ENCODE results near the gene MAMSTR.
A peak's percentile ranks its signal among the peaks of the same experiment; 100 is the strongest.
"Not testable (repeated sequence)": the region's sequence is repeated elsewhere in the genome, so short reads cannot be mapped to it uniquely, and the experiment has no call there.

MAMSTR gene, protein sequence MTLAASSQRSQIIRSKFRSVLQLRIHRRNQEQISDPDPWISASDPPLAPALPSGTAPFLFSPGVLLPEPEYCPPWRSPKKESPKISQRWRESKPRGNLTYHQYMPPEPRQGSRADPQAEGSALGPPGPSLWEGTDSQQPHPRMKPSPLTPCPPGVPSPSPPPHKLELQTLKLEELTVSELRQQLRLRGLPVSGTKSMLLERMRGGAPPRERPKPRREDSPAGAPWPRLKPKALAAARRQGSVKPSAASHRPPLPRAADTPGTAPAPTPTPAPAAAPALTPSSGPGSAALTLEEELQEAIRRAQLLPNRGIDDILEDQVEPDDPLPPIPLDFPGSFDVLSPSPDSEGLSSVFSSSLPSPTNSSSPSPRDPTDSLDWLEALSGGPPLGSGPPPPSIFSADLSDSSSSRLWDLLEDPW

DNA sequence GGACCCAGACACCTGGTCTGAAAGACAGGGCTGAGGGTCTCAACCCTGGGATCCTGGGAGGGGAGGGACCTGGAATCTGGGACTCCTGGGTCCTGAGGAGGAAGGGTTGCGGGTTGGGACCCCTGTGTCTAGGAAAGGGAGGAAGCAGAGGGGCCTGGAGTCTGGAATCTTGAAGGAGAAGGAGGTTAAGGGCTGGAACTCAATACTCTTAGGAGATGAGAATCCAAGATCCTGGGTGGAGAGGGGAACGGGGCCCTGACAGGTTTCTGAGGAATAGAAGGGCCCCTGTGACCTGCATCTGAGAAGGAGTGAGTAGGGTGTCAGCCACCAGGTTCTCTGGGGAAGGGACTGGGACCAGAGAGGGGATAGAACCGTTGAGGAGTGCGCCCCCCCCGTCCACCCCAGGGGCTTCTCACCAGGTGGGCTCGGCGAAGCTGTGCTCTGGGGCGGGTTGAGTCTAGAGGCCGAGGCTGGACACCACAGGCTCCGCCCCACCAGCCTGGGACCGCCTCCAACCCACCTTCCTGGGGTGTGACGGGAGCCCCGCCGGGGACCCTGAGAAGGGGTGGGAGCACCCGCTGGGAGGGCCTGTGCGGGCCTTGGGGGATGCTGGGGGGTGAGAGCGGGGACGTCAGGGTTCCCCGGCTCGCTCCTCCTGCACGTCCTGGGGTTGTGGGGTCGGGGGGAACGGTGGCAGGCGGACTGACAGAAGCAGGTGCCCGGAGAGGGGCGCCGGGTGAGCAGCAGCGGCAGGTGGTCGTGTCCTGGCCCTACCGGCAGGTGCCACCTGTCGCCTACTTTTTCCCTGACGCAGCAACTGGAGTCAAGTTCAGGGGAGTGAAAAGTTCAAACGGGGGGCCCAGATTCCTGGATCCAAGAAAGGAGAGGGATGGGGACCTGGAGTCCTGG lies at the start of gene MAMSTR:
TSS of gene MAMSTR (minus strand) at position 463 of the 909 bp plus-strand sequence. CDS start 694 bp downstream, outside the sequence.
- DNase-seq, result no peak

- DNase-seq, result no peak
Observed at GRCh38 chr19:48768994-48769713, 49.6 kb upstream of the MAMSTR start.

DNA sequence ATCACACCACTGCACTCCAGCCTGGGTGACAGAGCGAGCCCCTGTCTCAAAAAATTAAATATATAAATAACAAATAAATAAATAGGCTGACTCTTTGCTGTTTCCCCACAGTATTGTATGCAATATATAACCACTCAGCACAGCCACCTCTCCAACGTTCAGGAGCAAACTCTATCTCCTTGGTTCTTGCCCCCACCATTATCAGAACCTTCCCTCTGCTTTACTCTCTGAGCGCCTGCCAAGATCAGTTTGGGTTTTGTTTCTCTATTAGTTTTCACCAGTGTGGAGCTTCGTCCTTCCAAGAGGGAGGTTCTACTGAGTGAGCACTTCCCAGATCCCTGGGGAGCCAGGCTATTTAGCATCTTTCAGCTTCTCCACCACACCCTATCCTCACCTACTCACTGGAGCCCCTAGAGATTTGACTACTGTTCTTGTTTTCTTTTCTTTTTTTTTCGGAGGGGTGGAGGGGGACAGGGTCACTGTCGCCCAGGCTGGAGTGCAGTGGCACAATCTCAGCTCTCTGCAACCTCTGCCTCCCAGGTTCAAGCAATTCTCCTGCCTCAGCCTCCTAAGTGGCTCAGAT lies 48.7 kb upstream of the MAMSTR start:
- DNase-seq, result not testable (repeated sequence)

- DNase-seq, result not testable (repeated sequence)
Observed at GRCh38 chr19:48765816-48766215, 46.3 kb upstream of the MAMSTR start.

DNA sequence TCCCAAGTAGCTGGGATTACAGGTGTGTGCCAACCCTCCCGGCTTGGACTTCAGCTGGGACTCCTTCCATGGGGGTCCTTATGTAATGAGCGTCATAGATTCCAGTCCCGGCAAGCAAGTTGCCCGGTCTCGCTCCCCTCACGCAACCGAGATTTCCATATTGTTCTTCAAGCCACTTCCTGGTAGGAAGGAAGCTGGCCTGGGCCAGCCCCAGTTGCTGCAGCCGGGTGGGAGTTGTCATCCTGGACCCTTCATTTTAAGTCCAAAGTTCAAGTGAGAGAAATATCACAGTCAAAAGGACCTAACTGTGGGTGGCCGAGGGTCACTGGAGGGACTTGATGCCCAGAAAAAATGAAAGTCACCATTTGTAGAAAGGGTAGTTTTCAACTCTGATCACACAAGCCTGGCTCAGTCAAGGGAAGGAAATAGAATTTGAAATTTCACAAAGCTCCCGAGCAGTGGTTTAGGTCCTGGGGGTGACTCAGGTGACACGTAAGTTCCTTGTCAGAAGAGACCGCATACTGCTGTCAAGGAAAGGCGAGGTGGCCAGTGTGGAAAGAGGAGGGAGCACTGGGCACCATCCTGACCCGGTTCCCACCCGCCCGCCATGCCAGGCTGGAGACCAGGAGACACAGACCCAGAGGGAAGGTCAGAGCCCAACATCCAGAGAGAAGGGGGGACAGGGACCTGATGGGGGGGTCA lies 41.1 kb upstream of the MAMSTR start:
- no peak for DNase-seq

GRCh38 chr19:48757741-48758144 lies 38.2 kb upstream of the MAMSTR start:
- no peak for DNase-seq

- DNase-seq, result no peak
Observed at GRCh38 chr19:48757089-48757675, 37.7 kb upstream of the MAMSTR start.

- DNase-seq, result no peak
Observed at GRCh38 chr19:48756686-48757085, 37.2 kb upstream of the MAMSTR start.

- DNase-seq, result no peak
Observed at GRCh38 chr19:48756212-48756611, 36.7 kb upstream of the MAMSTR start.

DNA sequence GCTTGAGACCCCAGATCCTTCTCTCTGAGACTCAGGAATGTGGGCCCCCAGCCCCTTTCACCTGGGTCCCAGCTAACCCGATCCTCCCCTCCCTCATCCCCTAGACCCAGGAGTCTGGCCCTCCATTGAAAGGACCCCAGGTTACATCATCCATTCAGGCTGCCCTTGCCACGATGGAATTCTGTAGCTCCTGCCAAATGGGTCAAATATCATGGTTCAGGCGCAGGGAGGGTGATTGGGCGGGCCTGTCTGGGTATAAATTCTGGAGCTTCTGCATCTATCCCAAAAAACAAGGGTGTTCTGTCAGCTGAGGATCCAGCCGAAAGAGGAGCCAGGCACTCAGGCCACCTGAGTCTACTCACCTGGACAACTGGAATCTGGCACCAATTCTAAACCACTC lies 36.3 kb upstream of the MAMSTR start:
- DNase-seq, result no peak

DNA sequence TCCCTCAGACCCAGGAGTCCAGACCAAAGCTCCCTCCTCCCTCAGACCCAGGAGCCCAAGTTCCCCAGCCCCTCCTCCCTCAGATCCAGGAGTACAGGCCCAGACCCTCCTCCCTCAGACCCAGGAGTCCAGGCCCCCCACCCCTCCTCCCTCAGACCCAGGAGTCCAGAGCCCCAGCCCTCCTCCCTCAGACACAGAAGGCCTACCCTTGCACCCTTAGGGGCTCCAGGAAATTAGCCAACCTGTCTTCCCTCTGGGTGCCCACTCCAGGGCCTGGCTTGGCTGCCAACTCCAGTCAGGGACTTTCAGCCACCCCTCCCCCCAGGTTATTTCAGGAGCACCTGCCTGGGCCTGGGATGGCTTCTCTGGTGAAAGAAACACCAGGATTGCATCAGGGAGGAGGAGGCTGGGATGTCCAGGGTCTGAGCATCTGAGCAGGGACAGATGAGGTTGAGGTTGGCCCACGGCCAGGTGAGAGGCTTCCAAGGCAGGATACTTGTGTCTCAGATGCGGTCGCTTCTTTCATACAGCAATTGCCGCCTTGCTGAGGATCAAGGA lies 35.6 kb upstream of the MAMSTR start, which contains the start of gene FGF21:
TSS of gene FGF21 (plus strand) at position 441 of the 558 bp plus-strand sequence. CDS start 713 bp downstream, outside the sequence.
- no peak for DNase-seq

- DNase-seq, result no peak
Observed at GRCh38 chr19:48752496-48753365, 33.2 kb upstream of the MAMSTR start, which contains the start of gene FUT1. Gene FUT1, minus strand, starts transcription at chr19:48752641. Its CDS starts 1,360 bp downstream, at chr19:48751281.

- DNase-seq, result no peak
Observed at GRCh38 chr19:48751845-48752495, 32.4 kb upstream of the MAMSTR start.

DNA sequence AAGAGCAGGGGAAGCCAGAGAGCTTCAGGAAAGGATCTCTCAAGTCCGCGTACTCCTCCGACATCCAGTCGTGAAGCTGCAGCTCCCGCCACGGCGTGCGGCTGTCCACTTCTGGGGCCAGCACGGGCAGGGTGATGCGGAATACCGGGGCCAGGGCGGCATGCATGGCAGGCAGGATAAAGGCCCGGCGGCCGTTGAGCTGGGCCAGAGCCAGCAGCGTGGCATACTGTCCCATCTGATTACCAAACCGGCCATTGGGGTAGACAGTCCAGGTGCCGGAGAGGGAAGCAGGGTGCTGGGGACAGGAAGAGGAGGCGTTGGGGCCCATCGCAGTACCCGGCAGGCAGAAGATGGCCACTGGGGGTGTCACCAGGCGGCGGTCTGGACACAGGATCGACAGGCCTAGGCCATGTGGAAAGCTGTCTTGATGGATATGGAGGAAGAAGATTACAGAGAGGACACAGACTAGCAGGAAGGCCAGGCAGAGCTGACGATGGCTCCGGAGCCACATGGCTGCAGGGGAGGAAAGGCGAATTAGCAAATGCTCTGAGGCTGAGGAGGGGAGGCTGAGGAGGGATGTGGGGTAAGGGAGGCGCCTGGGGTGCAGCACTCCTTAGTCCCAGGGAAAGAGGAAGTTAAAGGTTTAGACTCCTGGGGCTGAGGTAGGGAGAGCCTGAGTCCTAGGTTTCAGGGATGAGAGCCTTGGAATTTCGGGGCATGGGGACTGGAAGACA lies 31.4 kb upstream of the MAMSTR start:
- no peak for DNase-seq

DNA sequence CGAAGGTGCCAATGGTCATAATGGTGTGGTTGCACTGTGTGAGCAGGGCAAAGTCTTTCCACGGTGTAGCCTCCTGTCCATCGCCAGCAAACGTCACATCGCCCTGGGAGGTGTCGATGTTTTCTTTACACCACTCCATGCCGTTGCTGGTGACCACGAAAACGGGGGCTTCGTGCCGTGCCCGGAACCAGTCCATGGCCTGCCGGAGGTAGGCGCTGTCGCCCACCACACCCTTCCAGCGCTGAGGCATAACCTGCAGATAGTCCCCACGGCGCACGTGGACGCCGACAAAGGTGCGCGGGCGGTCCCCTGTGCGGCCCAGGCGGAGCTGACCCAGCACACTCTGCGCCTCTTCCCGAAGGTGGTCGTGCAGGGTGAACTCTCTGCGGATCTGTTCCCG lies 30.8 kb upstream of the MAMSTR start:
- no peak for DNase-seq

GRCh38 chr19:48749571-48750198 lies 30.2 kb upstream of the MAMSTR start:
- no peak for DNase-seq

- peak in 1 of 2 experiments; percentile 74 for DNase-seq
Observed at GRCh38 chr19:48746738-48747575, 27.4 kb upstream of the MAMSTR start, which contains the start of gene IZUMO1. Gene IZUMO1, minus strand, starts transcription at chr19:48746909. Its CDS starts 1,050 bp downstream, at chr19:48745859.
